Measurements from ENCODE around the gene GGA2.

- TF ChIP-seq, protein P1, sequence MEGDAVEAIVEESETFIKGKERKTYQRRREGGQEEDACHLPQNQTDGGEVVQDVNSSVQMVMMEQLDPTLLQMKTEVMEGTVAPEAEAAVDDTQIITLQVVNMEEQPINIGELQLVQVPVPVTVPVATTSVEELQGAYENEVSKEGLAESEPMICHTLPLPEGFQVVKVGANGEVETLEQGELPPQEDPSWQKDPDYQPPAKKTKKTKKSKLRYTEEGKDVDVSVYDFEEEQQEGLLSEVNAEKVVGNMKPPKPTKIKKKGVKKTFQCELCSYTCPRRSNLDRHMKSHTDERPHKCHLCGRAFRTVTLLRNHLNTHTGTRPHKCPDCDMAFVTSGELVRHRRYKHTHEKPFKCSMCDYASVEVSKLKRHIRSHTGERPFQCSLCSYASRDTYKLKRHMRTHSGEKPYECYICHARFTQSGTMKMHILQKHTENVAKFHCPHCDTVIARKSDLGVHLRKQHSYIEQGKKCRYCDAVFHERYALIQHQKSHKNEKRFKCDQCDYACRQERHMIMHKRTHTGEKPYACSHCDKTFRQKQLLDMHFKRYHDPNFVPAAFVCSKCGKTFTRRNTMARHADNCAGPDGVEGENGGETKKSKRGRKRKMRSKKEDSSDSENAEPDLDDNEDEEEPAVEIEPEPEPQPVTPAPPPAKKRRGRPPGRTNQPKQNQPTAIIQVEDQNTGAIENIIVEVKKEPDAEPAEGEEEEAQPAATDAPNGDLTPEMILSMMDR (conservative IDR thresholded peaks at IDR 0.05), result no peak
- no peak for TF ChIP-seq EZH2 (IDR thresholded peaks at IDR 0.05; ENCODE audit: low read depth)
Measured at GRCh38 chr16:23510164-23510914, at the start of gene GGA2.
